ENCODE results near the gene DIP2A. TPM values are rescaled to one million over a fixed set of nuclear protein-coding genes. Genes with fewer than 3 reads are reported as not detected.

The DIP2A gene
- total and polyA plus RNA-seq, 2 of the 8 experiments (the other 6 are each of a cell fraction or from before 2014, with no cell fraction given), result 16.0 to 27.1 TPM

GRCh38 chr21:46518983-46519583 is 60.4 kb downstream of the DIP2A start:
- no peak overlapping the region for H3K27ac ChIP-seq (ENCODE audit: low read depth, low read length)
- H2AK5ac ChIP-seq (ENCODE audit: low read depth, low read length), result no peak overlapping the region
- no peak overlapping the region for H2AFZ ChIP-seq (ENCODE audit: low read length)
- H3K56ac ChIP-seq (replicated peaks; ENCODE audit: insufficient read length, low read depth, low read length), result no peak overlapping the region
- 92% methylated on average over 4 of the region's 4 CpGs; no CpG with 5 or more reads in 1 of the 2 experiments for WGBS, 2 experiments (ENCODE audit: extremely low coverage in 1 of 2, insufficient coverage in 1 of 2, insufficient read length in 1 of 2, insufficient replicate concordance in 2 of 2, low coverage in 1 of 2, low lambda C conversion rate in 2 of 2, missing lambda C conversion rate in 1 of 2)
- no peak overlapping the region for H4K91ac ChIP-seq (replicated peaks; ENCODE audit: insufficient read length, low read length)
- no peak overlapping the region for H2BK120ac ChIP-seq (replicated peaks; ENCODE audit: low read depth, low read length)
- DNase-seq (ENCODE audit: low read depth in 1 of 2, low spot score in 2 of 2) (no peak), FAIRE-seq (no peak)
- no peak overlapping the region for H3K18ac ChIP-seq (ENCODE audit: extremely low read depth, low read length)
- no peaks in the 10 kb centered on the region for H3K79me2 ChIP-seq (ENCODE audit: control insufficient read depth in 1 of 2, insufficient read depth in 2 of 2, low read length in 2 of 2)
- H4K5ac ChIP-seq (ENCODE audit: insufficient read length, low read depth, low read length), result no peak overlapping the region
- TF ChIP-seq TCF12 (IDR thresholded peaks at IDR 0.05; ENCODE audit: low read depth, low read length) (no peak), RXRA (IDR thresholded peaks at IDR 0.05; ENCODE audit: insufficient read depth, low read depth, low read length) (no peak), SAP30 (IDR thresholded peaks at IDR 0.05; ENCODE audit: insufficient read depth, insufficient replicate concordance, low read length) (no peak), ASH2L (IDR thresholded peaks at IDR 0.05; ENCODE audit: low read length) (no peak), USF2 (IDR thresholded peaks at IDR 0.05; ENCODE audit: low read length) (no peak), JUN (IDR thresholded peaks at IDR 0.05; ENCODE audit: low read depth, low read length) (no peak), TEAD4 (IDR thresholded peaks at IDR 0.05; ENCODE audit: low read depth, low read length) (no peak), EP300 (IDR thresholded peaks at IDR 0.05; ENCODE audit: borderline replicate concordance in 1 of 2, low read depth in 2 of 2, low read length in 2 of 2) (no peak), POLR2AphosphoS5 (IDR thresholded peaks at IDR 0.05; ENCODE audit: low read depth, low read length) (no peak), BRCA1 (IDR thresholded peaks at IDR 0.05; ENCODE audit: low read depth, low read length) (no peak), GTF2F1 (IDR thresholded peaks at IDR 0.05; ENCODE audit: borderline replicate concordance, low read depth, low read length) (no peak), CREB1 (IDR thresholded peaks at IDR 0.05) (no peak)
- no peak overlapping the region for H3K9ac ChIP-seq (replicated peaks in 1 of 4; ENCODE audit: extremely low read depth in 1 of 4, low read depth in 3 of 4, low read length in 3 of 4)
- H3K4ac ChIP-seq (replicated peaks; ENCODE audit: insufficient read length, low read depth, low read length), result no peak overlapping the region
- no peaks in the 10 kb centered on the region for H3K79me1 ChIP-seq (ENCODE audit: low read depth, low read length)
- no peaks in the 10 kb centered on the region for H3K23me2 ChIP-seq (ENCODE audit: low read depth, low read length)
- H2BK12ac ChIP-seq (ENCODE audit: low read depth, low read length), result no peak overlapping the region
- no peak overlapping the region for H3K4me3 ChIP-seq (ENCODE audit: extremely low read depth in 1 of 4, insufficient read depth in 2 of 4, low read depth in 3 of 4, low read length in 4 of 4)
- H3K27me3 ChIP-seq (replicated peaks in 1 of 4; ENCODE audit: control insufficient read depth in 3 of 4, extremely low read depth in 1 of 4, insufficient read depth in 3 of 4, low read length in 3 of 4), result no peaks in the 10 kb centered on the region
- H2BK20ac ChIP-seq (ENCODE audit: low read length), result no peak overlapping the region
- CTCF ChIA-PET (ENCODE audit: partially characterized antibody), result no interaction called here
- no peak overlapping the region for H2BK5ac ChIP-seq (ENCODE audit: low read depth, low read length)
- H4K20me1 ChIP-seq (replicated peaks in 1 of 2; ENCODE audit: control insufficient read depth in 1 of 2, insufficient read depth in 2 of 2, low read length in 2 of 2), result no peaks in the 10 kb centered on the region
- no peaks in the 10 kb centered on the region for H3K36me3 ChIP-seq (ENCODE audit: control insufficient read depth in 2 of 4, insufficient read depth in 4 of 4, low read length in 3 of 4)
- H3K14ac ChIP-seq (ENCODE audit: insufficient read length), result no peak overlapping the region
- no peak overlapping the region for H3K4me2 ChIP-seq (ENCODE audit: insufficient read depth in 1 of 2, low read depth in 2 of 2, low read length in 2 of 2)
- no peaks in the 10 kb centered on the region for H3K4me1 ChIP-seq (replicated peaks in 1 of 4; ENCODE audit: control insufficient read depth in 3 of 4, insufficient read depth in 4 of 4, low read length in 3 of 4)
- H4K8ac ChIP-seq (ENCODE audit: extremely low read depth, insufficient read depth, low read length), result no peak overlapping the region
- no peak overlapping the region for H3K23ac ChIP-seq (ENCODE audit: insufficient read length)
- POLR2A ChIA-PET (ENCODE audit: partially characterized antibody), result no interaction called here
- no peaks in the 10 kb centered on the region; a peak in 1 of 4 replicates for H3K9me3 ChIP-seq (ENCODE audit: insufficient read depth in 2 of 2, low read depth in 1 of 2, low read length in 1 of 2)
- H2BK15ac ChIP-seq (ENCODE audit: low read length), result no peak overlapping the region
